Kidney (tissue), 22 donors: ENCODE results near the gene GLIPR2. TPM values are rescaled to one million over a fixed set of nuclear protein-coding genes. Genes with fewer than 3 reads are reported as not detected.
A peak's percentile ranks its signal among the peaks of the same experiment; 100 is the strongest.
"Not testable (repeated sequence)": the region's sequence is repeated elsewhere in the genome, so short reads cannot be mapped to it uniquely, and the experiment has no call there.

ENCODE experiments used
- DNase-seq, 5 donors: peaks; one replicate each; pipeline ENCODE4 v3.0.0-alpha.2; 2013 to 2020
- FAIRE-seq: peaks from 2 replicates; lab custom pipeline; 2012; peaks lifted over from hg19 to GRCh38; lab: Jason Lieb, UNC
- H3K27ac ChIP-seq, 2 donors: one replicate each; pipeline ENCODE4 v1.7.0; 2013; ENCODE audit warnings: low read depth in 2 of 2, low read length in 2 of 2, inconsistent platforms in 1 of 2
- H3K27me3 ChIP-seq: one replicate; pipeline ENCODE4 v1.7.1; 2013; ENCODE audit warnings: low read length, inconsistent platforms; ENCODE audit not compliant: control insufficient read depth, insufficient read depth
- H3K36me3 ChIP-seq, 3 donors: one replicate each; pipeline versions ENCODE4 v1.7.0 to v1.7.1; 2013; ENCODE audit warnings: low read length in 3 of 3, control low read depth in 1 of 3, inconsistent platforms in 1 of 3; ENCODE audit not compliant: insufficient read depth in 3 of 3, control insufficient read depth in 2 of 3
- H3K4me1 ChIP-seq, 3 donors: one replicate each; pipeline versions ENCODE4 v1.7.0 to v1.7.1; 2013; ENCODE audit warnings: low read length in 3 of 3, inconsistent platforms in 1 of 3, low read depth in 1 of 3; ENCODE audit not compliant: control insufficient read depth in 2 of 3, insufficient read depth in 2 of 3
- H3K4me3 ChIP-seq, 3 donors: one replicate each; pipeline versions ENCODE4 v1.7.0 to v1.8.1; 2013; ENCODE audit warnings: low read length in 3 of 3, control low read depth in 1 of 3, inconsistent platforms in 1 of 3
- H3K9ac ChIP-seq, 3 donors: one replicate each; pipeline versions ENCODE4 v1.7.0 to v1.7.1; 2013; ENCODE audit warnings: low read length in 3 of 3, control low read depth in 1 of 3, inconsistent platforms in 1 of 3
- H3K9me3 ChIP-seq, 3 donors: one replicate each; pipeline versions ENCODE4 v1.7.0 to v1.7.1; 2013; ENCODE audit warnings: low read length in 3 of 3, control low read depth in 1 of 3, inconsistent platforms in 1 of 3; ENCODE audit not compliant: control insufficient read depth in 2 of 3, insufficient read depth in 1 of 3
- intact Hi-C: fragments of 100-400 bp; cut with DNase I; formaldehyde crosslinking; loops from one replicate; pipeline ENCODE4 v1.11.1; 2022
- long read RNA-seq, 10 donors: library from polyadenylated mRNA in 1 of 10; unstranded in 1 of 10; transcript quantifications; one replicate each; pipeline ENCODE4 v2.0.0 and lab custom pipeline, GENCODE V29; 2021 to 2026
- polyA plus RNA-seq: library from polyadenylated mRNA; stranded (reverse); fragments of 350-450 nt; fragmentation: Illumina TruSeq; extraction: RNeasy Lipid Tissue Mini Kit (QIAGEN cat#74804); gene quantifications from one replicate; pipeline ENCODE4 v1.2.3, GENCODE V29; 2014; ENCODE audit warnings: low read depth, low replicate concordance; ENCODE audit not compliant: insufficient read depth
- total RNA-seq: library from RNA; stranded (reverse); fragmentation: NEBNext Ultra II Directional; extraction: Animal tissue kit (Norgen Biotek cat#: 25700); gene quantifications from one replicate; pipeline ENCODE4 v1.2.1, GENCODE V29; 2021
- TF ChIP-seq, protein P1 (sequence below): IDR thresholded peaks from 3 replicates; pipeline ENCODE4 v1.5.1; 2012; ENCODE audit warnings: mild to moderate bottlenecking, moderate library complexity, borderline replicate concordance; ENCODE audit not compliant: insufficient read depth; ENCODE audit errors: extremely low read depth
- donor health status: control.
- donor health status: control.
- donor health status: control.
- donor health status: control.
- donor health status: control.
- donor health status: DM: yes; HTN: yes; CAD: no.
- donor health status: Normal renal cell carcinoma (clear cell type).

The GLIPR2 gene, protein sequence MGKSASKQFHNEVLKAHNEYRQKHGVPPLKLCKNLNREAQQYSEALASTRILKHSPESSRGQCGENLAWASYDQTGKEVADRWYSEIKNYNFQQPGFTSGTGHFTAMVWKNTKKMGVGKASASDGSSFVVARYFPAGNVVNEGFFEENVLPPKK
- total RNA-seq (19.6 TPM), polyA plus RNA-seq (8.3 TPM)
- long read RNA-seq, donor 1, transcript GLIPR2-202 (5 exons, 1,890 nt): major isoform, 11 of 38 reads
- long read RNA-seq, donor 1, partial matches to known transcripts: 27 of 38 reads
- long read RNA-seq, donor 1, other reads (novel, unspliced or antisense): 0 of 38 reads
- long read RNA-seq, donor 2, partial matches to known transcripts: 0 of 2 reads
- long read RNA-seq, donor 2, other reads (novel, unspliced or antisense): 0 of 2 reads
- long read RNA-seq, donor 3, transcript GLIPR2-202 (5 exons, 1,890 nt): major isoform, 9 of 22 reads
- long read RNA-seq, donor 3, partial matches to known transcripts: 13 of 22 reads
- long read RNA-seq, donor 3, other reads (novel, unspliced or antisense): 0 of 22 reads
- long read RNA-seq, donor 4, transcript GLIPR2-202 (5 exons, 1,890 nt): major isoform, 10 of 10 reads
- long read RNA-seq, donor 4, partial matches to known transcripts: 0 of 10 reads
- long read RNA-seq, donor 4, other reads (novel, unspliced or antisense): 0 of 10 reads
- long read RNA-seq, donor 5, partial matches to known transcripts: 0 of 3 reads
- long read RNA-seq, donor 5, other reads (novel, unspliced or antisense): 0 of 3 reads
- long read RNA-seq, donor 6, transcript GLIPR2-202 (5 exons, 1,890 nt): major isoform, 7 of 7 reads
- long read RNA-seq, donor 6, partial matches to known transcripts: 0 of 7 reads
- long read RNA-seq, donor 6, other reads (novel, unspliced or antisense): 0 of 7 reads
- long read RNA-seq, donor 7, transcript GLIPR2-202 (5 exons, 1,890 nt): major isoform, 11 of 18 reads
- long read RNA-seq, donor 7, partial matches to known transcripts: 0 of 18 reads
- long read RNA-seq, donor 7, other reads (novel, unspliced or antisense): 7 of 18 reads
- long read RNA-seq, donor 8, transcript GLIPR2-202 (5 exons, 1,890 nt): major isoform, 18 of 18 reads
- long read RNA-seq, donor 8, partial matches to known transcripts: 0 of 18 reads
- long read RNA-seq, donor 8, other reads (novel, unspliced or antisense): 0 of 18 reads
- long read RNA-seq, donor 9, partial matches to known transcripts: 0 of 3 reads
- long read RNA-seq, donor 9, other reads (novel, unspliced or antisense): 0 of 3 reads
- long read RNA-seq, donor 10, transcript GLIPR2-202 (5 exons, 1,890 nt): major isoform, 8 of 8 reads
- long read RNA-seq, donor 10, partial matches to known transcripts: 0 of 8 reads
- long read RNA-seq, donor 10, other reads (novel, unspliced or antisense): 0 of 8 reads

DNA sequence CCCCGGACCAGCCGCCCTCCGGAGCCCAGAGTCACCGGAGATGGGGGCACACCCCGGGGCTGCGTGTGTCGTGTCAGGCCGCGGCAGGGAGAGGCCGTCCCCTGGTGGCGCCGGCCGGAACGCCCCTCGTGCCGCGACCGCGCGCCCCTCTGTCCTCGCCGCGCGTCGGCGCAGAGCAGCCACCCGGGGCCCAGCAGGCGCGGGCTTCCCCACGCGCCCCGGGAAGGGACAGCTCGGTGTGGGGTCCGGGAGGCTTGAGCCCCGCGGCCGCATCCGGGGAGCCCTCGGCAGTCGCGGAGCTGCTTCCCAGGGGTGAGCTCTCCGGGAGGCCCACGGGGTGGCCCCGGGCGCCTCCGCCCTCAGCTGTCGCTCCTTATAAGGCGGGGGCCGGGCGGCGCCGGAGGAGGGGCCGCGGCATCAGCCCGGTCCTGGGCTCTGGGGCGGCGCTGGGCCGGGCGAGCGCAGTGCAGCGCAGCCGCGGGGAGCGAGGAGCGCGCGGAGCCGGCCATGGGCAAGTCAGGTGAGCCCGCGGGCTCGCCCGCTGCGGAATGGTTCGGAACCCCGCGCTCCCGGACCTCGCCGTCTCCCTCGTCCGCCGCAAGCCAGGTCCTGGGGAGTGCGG, at the start of gene GLIPR2:
Gene GLIPR2 (plus strand): TSS at position 462 of the 622 bp plus-strand sequence. CDS start 46 bp downstream, at position 508.
- no peaks in the 10 kb centered on the region for H3K27me3 ChIP-seq
- intact Hi-C loops: no loop called here
- no peak within 1 kb of the TSS for H3K27ac ChIP-seq
- FAIRE-seq (no peak), DNase-seq (peak; percentile 58 to 93 (median 75))
- no peaks in the 10 kb centered on the region for H3K9me3 ChIP-seq
- peak within 1 kb of the TSS; percentile 28 to 76 (median 54) for H3K9ac ChIP-seq
- peak within 1 kb of the TSS; percentile 62 to 66 (median 64) for H3K4me3 ChIP-seq
- TF ChIP-seq, protein P1, sequence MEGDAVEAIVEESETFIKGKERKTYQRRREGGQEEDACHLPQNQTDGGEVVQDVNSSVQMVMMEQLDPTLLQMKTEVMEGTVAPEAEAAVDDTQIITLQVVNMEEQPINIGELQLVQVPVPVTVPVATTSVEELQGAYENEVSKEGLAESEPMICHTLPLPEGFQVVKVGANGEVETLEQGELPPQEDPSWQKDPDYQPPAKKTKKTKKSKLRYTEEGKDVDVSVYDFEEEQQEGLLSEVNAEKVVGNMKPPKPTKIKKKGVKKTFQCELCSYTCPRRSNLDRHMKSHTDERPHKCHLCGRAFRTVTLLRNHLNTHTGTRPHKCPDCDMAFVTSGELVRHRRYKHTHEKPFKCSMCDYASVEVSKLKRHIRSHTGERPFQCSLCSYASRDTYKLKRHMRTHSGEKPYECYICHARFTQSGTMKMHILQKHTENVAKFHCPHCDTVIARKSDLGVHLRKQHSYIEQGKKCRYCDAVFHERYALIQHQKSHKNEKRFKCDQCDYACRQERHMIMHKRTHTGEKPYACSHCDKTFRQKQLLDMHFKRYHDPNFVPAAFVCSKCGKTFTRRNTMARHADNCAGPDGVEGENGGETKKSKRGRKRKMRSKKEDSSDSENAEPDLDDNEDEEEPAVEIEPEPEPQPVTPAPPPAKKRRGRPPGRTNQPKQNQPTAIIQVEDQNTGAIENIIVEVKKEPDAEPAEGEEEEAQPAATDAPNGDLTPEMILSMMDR: no peak
- H3K4me1 ChIP-seq: peaks cover 0 to 8% (median 0%) of the 10 kb centered on the region in 3 donors
- H3K36me3 ChIP-seq: no peaks in the 10 kb centered on the region

DNA sequence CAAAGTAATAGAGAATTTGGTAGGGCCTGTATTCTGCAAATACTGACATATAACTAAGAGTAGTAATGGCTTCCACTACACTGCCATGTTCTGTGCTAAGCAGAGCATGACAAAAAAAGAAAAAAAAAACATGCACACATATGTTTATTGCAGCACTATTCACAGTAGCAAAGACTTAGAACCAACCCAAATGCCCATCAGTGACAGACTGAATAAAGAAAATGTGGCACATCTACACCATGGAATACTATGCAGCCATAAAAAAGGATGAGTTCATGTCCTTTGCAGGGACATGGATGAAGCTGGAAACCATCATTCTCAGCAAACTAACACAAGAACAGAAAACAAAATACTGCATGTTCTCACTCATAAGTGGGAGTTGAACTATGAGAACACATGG, 49.5 kb upstream of the GLIPR2 start:
- FAIRE-seq, H3K9me3 ChIP-seq, H3K36me3 ChIP-seq, H3K4me3 ChIP-seq, H3K27ac ChIP-seq, H3K4me1 ChIP-seq, H3K9ac ChIP-seq, H3K27me3 ChIP-seq, intact Hi-C loops, DNase-seq: not testable (repeated sequence)

DNA sequence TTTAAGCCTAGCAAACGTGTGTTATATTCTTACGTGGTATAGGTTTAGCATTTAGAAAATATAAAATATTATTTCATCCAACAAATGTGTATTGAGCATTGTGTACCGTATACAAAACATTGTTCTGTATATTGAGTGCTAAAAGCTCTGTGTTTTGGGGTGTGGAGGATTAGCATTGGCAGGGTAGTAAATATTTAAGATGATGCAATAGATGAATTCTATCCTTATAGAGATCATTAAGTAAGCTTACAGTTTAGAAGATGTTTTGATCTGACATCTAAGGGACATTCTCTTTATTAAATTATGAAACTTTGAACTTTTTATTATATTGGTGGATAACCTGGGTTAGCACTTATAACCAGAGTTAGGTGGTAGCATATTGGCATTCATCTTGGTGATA, 48.5 kb upstream of the GLIPR2 start:
- Histone ChIP-seq H3K27ac (no peak overlapping the region), H3K36me3 (no peaks in the 10 kb centered on the region), H3K9me3 (no peaks in the 10 kb centered on the region), H3K27me3 (no peaks in the 10 kb centered on the region), H3K4me3 (no peak overlapping the region), H3K9ac (no peak overlapping the region), H3K4me1 (peaks cover 0 to 4% (median 2%) of the 10 kb centered on the region in 3 donors)
- DNase-seq: no peak
- TF ChIP-seq, protein P1: no peak
- intact Hi-C loops: no loop called here
- no peak for FAIRE-seq
